SK-N-SH (cell line): Measurements from ENCODE around the gene SPEF1.

ENCODE experiments used
- CTCF ChIP-seq: fragments of 200-600 bp; sonication (generic); IDR thresholded peaks from 2 replicates; pipeline ENCODE4 v1.6.1; 2017; ENCODE audit warnings: antibody characterized with exemption, mild to moderate bottlenecking, moderate library complexity
- GATA2 ChIP-seq: sonication (generic); formaldehyde crosslinking; IDR thresholded peaks from 2 replicates; pipeline ENCODE4 v1.5.0; 2020; ENCODE audit warnings: mild to moderate bottlenecking, missing genetic modification reagents
- POLR2AphosphoS5 ChIP-seq: IDR thresholded peaks from 2 replicates; pipeline ENCODE4 v1.6.1; 2012; ENCODE audit warnings: low read depth, low read length
- RAD21 ChIP-seq: IDR thresholded peaks from 2 replicates; pipeline ENCODE4 v1.6.1; 2012; ENCODE audit warnings: mild to moderate bottlenecking, low read length
- RFX5 ChIP-seq: IDR thresholded peaks from 2 replicates; pipeline ENCODE4 v1.6.1; 2012; ENCODE audit warnings: mild to moderate bottlenecking, improper control_type of control experiment, low read length
- USF1 ChIP-seq: IDR thresholded peaks from 2 replicates; pipeline ENCODE4 v1.4.0; 2012; ENCODE audit warnings: low read depth, borderline replicate concordance

- TF ChIP-seq CTCF (no peak), GATA2 (CRISPR knock-in tag) (no peak), POLR2AphosphoS5 (no peak), RFX5 (no peak), RAD21 (no peak), USF1 (no peak)
These were observed 47.9 kb downstream of the SPEF1 start for GRCh38 chr20:3733119-3733995.
